ENCODE results near the gene FUT2. TPM values are rescaled to one million over a fixed set of nuclear protein-coding genes. Genes with fewer than 3 reads are reported as not detected.

Gene FUT2
- total RNA-seq, 4 donors from 2014 or later = not detected

DNA sequence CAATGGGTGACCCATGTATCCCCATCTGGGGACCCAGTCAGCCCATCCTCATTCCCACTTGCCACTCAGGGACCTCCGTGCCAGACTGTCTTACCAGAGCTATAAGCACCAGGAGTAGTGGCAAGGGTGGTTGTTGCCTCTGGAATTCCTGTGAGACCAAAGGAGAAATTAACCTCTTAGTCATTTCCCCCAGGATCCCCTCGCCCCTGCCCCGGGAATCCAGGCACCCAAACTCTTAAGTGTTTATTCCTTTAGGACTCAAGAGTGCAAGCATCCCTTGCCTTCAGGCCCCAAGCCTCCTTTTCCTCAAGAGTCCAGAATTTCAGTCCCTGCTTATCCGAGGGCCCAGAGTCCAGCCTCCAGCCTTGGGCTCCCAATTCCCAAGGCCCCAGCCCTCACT, 32.1 kb upstream of the FUT2 start:
- 98% methylated on average over 4 of the region's 4 CpGs for WGBS
- Histone ChIP-seq H3K9me3 (no peaks in the 10 kb centered on the region), H3K27me3 (no peaks in the 10 kb centered on the region), H3K27ac (replicated peaks in 1 of 4) (no peak overlapping the region), H3K4me3 (no peak overlapping the region), H3K36me3 (no peaks in the 10 kb centered on the region), H3K4me1 (peaks cover 3 to 15% (median 14%) of the 10 kb centered on the region in 4 donors)
- intact Hi-C loops (cut with DNase I) = no loop called here
- DNase-seq (ENCODE audit: extremely low spot score) = no peak
- TF ChIP-seq EP300 (IDR thresholded peaks at IDR 0.05) = no peak

DNA sequence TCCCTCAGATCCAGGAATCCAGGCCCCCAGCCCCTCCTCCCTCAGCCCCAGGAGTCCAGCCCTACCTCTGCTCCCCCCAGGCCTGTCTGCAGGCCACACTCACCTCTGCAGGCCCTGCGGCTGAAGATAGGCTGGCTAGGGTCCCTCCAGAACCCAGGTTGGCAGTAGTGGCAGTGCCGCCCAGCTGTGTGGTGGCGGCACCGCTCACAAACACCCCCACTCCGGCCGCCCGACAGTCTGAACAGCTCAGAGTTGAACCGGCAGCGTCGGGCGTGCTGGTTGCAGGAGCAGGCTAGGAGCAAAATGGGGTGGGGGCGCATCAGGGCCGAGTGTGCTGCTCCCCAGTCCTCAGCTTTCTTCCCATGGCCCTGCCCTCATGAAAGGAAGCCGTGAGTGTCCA, 31.3 kb upstream of the FUT2 start:
- H3K27ac ChIP-seq (replicated peaks in 1 of 4) = no peak overlapping the region
- H3K27me3 ChIP-seq = no peaks in the 10 kb centered on the region
- no peaks in the 10 kb centered on the region for H3K9me3 ChIP-seq
- no peaks in the 10 kb centered on the region for H3K36me3 ChIP-seq
- WGBS = 84% methylated on average over 12 of the region's 14 CpGs
- TF ChIP-seq, protein P1, sequence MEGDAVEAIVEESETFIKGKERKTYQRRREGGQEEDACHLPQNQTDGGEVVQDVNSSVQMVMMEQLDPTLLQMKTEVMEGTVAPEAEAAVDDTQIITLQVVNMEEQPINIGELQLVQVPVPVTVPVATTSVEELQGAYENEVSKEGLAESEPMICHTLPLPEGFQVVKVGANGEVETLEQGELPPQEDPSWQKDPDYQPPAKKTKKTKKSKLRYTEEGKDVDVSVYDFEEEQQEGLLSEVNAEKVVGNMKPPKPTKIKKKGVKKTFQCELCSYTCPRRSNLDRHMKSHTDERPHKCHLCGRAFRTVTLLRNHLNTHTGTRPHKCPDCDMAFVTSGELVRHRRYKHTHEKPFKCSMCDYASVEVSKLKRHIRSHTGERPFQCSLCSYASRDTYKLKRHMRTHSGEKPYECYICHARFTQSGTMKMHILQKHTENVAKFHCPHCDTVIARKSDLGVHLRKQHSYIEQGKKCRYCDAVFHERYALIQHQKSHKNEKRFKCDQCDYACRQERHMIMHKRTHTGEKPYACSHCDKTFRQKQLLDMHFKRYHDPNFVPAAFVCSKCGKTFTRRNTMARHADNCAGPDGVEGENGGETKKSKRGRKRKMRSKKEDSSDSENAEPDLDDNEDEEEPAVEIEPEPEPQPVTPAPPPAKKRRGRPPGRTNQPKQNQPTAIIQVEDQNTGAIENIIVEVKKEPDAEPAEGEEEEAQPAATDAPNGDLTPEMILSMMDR (IDR thresholded peaks at IDR 0.05) = no peak
- TF ChIP-seq POLR2AphosphoS5 (IDR thresholded peaks at IDR 0.05) = no peak
- no peak for TF ChIP-seq POLR2A (IDR thresholded peaks at IDR 0.05; ENCODE audit: low read depth)
- TF ChIP-seq EP300 (IDR thresholded peaks at IDR 0.05) = no peak
- DNase-seq (ENCODE audit: extremely low spot score) = no peak
- H3K4me3 ChIP-seq = no peak overlapping the region
- intact Hi-C loops (cut with DNase I) = no loop called here
- peaks cover 3 to 15% (median 14%) of the 10 kb centered on the region in 4 donors for H3K4me1 ChIP-seq

DNA sequence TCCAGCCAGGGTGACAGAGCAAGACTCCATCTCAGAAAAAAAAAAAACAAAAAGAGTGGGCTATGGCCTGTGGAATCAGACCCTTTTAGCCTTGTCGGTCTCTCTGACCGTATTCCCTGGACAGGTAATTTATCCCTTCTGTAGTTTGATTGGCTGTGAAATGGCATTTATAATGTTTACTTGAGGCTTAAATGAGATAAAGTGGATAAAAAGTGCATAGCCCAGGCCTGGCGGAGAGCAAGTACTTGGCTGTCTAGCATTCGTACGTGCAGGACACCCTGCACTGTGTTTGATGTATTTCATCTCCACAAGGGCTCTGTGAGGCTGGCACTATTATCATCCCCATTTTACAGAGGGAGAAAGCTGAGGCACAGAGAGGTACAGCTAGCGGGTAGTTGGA, 30.0 kb upstream of the FUT2 start:
- 79% methylated on average over 6 of the region's 6 CpGs for WGBS
- H3K4me1 ChIP-seq = peaks cover 0 to 10% (median 8%) of the 10 kb centered on the region in 4 donors
- H3K4me3 ChIP-seq = no peak overlapping the region
- DNase-seq (ENCODE audit: extremely low spot score) = no peak
- intact Hi-C loops (cut with DNase I) = no loop called here
- H3K9me3 ChIP-seq = no peaks in the 10 kb centered on the region
- H3K27me3 ChIP-seq = no peaks in the 10 kb centered on the region
- no peak for TF ChIP-seq EP300 (IDR thresholded peaks at IDR 0.05)
- TF ChIP-seq POLR2AphosphoS5 (IDR thresholded peaks at IDR 0.05) = no peak
- no peak overlapping the region for H3K27ac ChIP-seq (replicated peaks in 1 of 4)
- H3K36me3 ChIP-seq = no peaks in the 10 kb centered on the region

DNA sequence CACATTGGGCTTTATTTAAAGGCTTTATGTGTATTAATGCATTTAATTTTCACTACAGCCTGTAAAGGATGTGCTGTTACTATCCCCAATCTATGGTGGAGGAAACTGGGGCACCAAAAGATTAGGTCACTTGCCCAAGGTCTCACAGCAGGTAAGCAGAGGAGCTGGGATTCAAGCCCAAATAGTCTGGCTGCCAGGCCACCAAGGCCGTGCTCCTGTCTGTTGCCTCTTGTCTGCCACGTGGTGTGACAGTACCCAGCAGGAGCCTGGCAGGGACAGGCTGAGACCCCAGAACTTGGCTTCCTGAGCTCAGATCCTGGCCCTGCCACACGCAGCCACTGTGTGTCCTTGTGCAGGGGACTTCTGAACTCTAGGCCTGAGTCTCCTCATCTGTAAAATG, 27.4 kb upstream of the FUT2 start:
- Histone ChIP-seq H3K4me1 (no peaks in the 10 kb centered on the region), H3K4me3 (no peak overlapping the region), H3K27ac (replicated peaks in 1 of 4) (no peak overlapping the region), H3K9me3 (no peaks in the 10 kb centered on the region), H3K36me3 (no peaks in the 10 kb centered on the region), H3K27me3 (no peaks in the 10 kb centered on the region)
- WGBS = 94% methylated on average over 3 of the region's 3 CpGs
- intact Hi-C loops (cut with DNase I) = no loop called here
- TF ChIP-seq, protein P1 (IDR thresholded peaks at IDR 0.05) = no peak
- no peak for TF ChIP-seq EP300 (IDR thresholded peaks at IDR 0.05)
- TF ChIP-seq POLR2AphosphoS5 (IDR thresholded peaks at IDR 0.05) = no peak
- TF ChIP-seq POLR2A (IDR thresholded peaks at IDR 0.05; ENCODE audit: low read depth) = no peak
- DNase-seq (ENCODE audit: extremely low spot score) = no peak

DNA sequence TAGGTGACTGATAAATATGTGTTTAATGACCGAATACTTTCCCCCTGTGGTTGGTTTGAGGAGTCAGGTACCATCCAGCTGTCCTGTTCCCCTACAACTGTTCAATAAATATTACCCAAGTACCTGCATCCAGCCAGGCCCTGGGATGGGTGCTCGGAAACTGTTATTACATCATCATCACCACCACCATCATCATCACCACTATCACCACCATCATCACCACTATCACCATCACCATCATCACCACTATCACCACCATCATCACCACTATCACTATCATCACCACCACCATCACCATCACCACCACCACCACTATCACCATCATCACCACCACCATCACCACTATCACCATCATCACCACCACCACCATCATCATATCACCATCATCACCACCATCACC, 27.0 kb upstream of the FUT2 start:
- 100% methylated on average over 2 of the region's 2 CpGs for WGBS
- H3K4me1 ChIP-seq = no peaks in the 10 kb centered on the region
- DNase-seq (ENCODE audit: extremely low spot score) = no peak
- no peaks in the 10 kb centered on the region for H3K36me3 ChIP-seq
- H3K9me3 ChIP-seq = no peaks in the 10 kb centered on the region
- H3K27me3 ChIP-seq = no peaks in the 10 kb centered on the region
- no peak for TF ChIP-seq POLR2A (IDR thresholded peaks at IDR 0.05; ENCODE audit: low read depth)
- no peak overlapping the region for H3K27ac ChIP-seq (replicated peaks in 1 of 4)
- intact Hi-C loops (cut with DNase I) = no loop called here
- H3K4me3 ChIP-seq = no peak overlapping the region

DNA sequence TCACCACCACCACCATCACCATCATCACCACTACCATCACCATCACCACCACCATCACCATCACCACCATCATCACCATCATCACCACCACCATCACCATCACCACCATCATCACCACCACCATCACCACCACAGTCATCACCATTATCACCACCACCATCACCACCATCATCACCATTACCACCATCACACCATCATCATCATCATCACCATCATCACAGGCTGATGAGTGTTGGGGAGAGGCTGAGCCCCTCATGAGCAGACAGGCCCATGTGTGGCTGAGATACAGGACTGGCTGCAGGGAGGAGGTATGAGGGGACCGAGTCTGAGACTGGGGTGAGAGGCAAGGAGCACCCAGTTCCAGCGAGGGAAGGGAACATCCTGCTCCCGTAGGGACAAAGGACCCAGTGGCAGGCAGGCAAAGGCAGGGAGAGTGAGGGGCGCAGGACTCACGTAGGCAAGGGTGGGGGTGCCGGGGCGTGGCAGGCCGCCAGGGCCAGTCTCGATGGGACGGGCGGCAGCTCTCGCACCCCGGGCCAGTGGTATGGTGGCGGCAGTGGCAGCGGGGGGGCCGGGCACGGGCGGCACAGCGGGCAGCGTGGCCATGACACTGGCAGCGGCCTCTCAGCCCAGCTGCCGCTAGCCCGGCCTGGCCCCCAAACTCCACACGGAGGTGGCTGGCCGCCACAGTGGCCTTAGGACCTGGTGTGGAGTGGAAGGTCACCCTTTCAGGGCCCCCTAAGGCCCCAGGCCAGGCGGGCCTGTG, 25.7 kb upstream of the FUT2 start:
- Histone ChIP-seq H3K27ac (replicated peaks in 1 of 4) (no peak overlapping the region), H3K4me3 (no peak overlapping the region), H3K27me3 (no peaks in the 10 kb centered on the region), H3K4me1 (peaks cover under 1 to 5% (median 2%) of the 10 kb centered on the region in 4 donors), H3K9me3 (no peaks in the 10 kb centered on the region), H3K36me3 (no peaks in the 10 kb centered on the region)
- no peak for DNase-seq (ENCODE audit: extremely low spot score)
- TF ChIP-seq POLR2AphosphoS5 (IDR thresholded peaks at IDR 0.05) (no peak), POLR2A (IDR thresholded peaks at IDR 0.05; ENCODE audit: low read depth) (no peak), EP300 (IDR thresholded peaks at IDR 0.05) (no peak)
- TF ChIP-seq, protein P1 (IDR thresholded peaks at IDR 0.05) = no peak
- intact Hi-C loops (cut with DNase I) = no loop called here
- WGBS = 96% methylated on average over 25 of the region's 26 CpGs

Data from esophagus muscularis mucosa (tissue), 4 donors.